Kidney epithelial cell (primary cell): Measurements from ENCODE around the gene BUD31. TPM values are rescaled to one million over a fixed set of nuclear protein-coding genes. Genes with fewer than 3 reads are reported as not detected.

Experiments
- DNase-seq: peaks from one replicate; pipeline ENCODE4 v3.0.0-alpha.2; 2010; ENCODE audit warnings: low read depth
- H3K27me3 ChIP-seq: 2 replicates; pipeline ENCODE4 v1.6.0; 2011; ENCODE audit warnings: low read length; ENCODE audit not compliant: control insufficient read depth, insufficient read depth
- H3K36me3 ChIP-seq: 2 replicates; pipeline ENCODE4 v1.5.1; 2011; ENCODE audit warnings: low read length; ENCODE audit not compliant: control insufficient read depth, insufficient read depth
- H3K4me3 ChIP-seq: 2 replicates; pipeline ENCODE4 v1.5.1; 2011; ENCODE audit warnings: low read depth, mild to moderate bottlenecking, control low read depth, low read length
- CTCF ChIP-seq: IDR thresholded peaks from 2 replicates; pipeline ENCODE4 v1.5.1; 2011; ENCODE audit warnings: mild to moderate bottlenecking, moderate library complexity, low read length, control low read depth, inconsistent platforms; ENCODE audit not compliant: insufficient read depth, poor library complexity, severe bottlenecking
- total RNA-seq: library from RNA; depleted of rRNA; stranded (reverse); fragments of >200 nt; gene quantifications from 2 replicates; pipeline ENCODE4 v1.2.3, GENCODE V29; 2015

The BUD31 gene
- total RNA-seq, 1 donor from 2014 or later, result 153 TPM

DNA sequence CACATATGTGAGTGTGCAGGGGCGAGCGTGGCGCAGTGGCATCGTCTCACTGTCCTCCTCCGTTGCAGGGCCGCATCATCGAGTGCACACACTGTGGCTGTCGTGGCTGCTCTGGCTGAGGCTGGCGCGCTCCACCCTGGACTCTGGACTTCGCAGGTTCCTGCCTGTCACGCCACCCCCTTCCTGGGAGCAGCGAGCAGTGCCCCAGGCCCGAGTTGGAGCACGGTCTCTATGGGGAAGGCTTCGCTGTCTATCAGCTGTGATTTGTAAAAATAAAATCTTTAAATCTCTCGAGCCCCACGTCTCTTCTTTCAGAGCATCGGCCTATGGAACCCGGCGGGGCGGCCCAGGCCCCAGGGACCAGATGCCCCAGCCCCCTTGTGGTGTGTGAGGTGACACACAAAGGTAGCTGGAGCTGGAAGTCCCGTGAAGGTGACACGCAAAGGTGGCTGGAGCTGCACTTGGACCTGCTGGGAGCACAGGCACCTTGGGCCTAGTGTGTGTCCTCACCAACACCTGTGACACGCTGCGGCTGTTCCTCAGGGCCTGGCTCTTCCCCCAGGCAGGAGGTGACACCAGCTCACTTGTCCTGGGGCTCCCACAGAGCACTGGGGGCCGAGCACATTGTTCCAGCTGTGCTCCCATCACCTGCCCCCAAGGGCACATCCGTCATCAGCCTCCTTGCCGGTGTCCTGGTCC is 10.7 kb downstream of the BUD31 start:
- H3K4me3 ChIP-seq, result no peak overlapping the region
- H3K27me3 ChIP-seq, result no peaks in the 10 kb centered on the region
- no peak for DNase-seq
- TF ChIP-seq CTCF, result no peak
- peaks cover 6% of the 10 kb centered on the region for H3K36me3 ChIP-seq

DNA sequence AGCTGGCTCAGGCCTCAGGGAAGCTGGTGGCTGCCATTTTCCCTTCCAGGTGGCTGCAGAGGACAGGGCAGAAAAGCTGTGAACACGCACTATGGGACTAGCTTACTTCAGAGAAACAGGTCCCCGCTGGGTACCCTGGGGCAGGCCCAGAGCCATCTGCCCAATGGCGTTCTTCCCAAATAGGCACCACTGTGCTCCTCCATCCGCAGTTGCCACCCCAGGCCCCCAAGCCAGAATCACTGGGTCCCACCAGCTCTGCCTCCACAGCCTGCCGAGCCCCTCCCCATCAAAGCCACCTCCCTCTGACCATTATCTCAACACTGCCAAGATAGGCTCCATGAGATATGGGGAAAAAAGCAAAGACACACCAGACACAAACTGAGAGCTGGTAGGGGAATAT is 11.4 kb downstream of the BUD31 start:
- Histone ChIP-seq H3K27me3 (no peaks in the 10 kb centered on the region), H3K4me3 (no peak overlapping the region), H3K36me3 (peaks cover 6% of the 10 kb centered on the region)
- TF ChIP-seq CTCF, result no peak
- DNase-seq, result no peak

DNA sequence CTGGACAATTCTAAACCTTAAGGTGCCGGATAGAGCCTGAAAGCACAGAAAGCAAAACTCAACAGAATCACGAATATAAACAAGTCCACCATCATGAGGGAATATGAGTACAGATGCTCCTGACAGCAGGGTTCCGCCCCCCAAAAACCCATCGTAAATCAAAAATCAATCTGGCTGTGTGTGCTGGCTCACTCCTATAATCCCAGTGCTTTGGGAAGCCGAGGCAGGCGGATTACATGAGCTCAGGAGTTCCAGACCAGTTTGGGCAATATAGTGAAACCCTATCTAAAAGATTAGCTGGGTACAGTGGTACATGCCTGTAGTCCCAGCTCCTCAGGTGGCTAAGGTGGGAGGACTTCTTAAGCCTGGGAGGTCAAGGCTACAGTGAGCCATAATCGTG is 12.2 kb downstream of the BUD31 start:
- DNase-seq, result no peak
- TF ChIP-seq CTCF, result no peak
- H3K4me3 ChIP-seq, result no peak overlapping the region
- H3K36me3 ChIP-seq, result peaks cover 6% of the 10 kb centered on the region
- H3K27me3 ChIP-seq, result no peaks in the 10 kb centered on the region

- no peak for TF ChIP-seq CTCF
- Histone ChIP-seq H3K27me3 (no peaks in the 10 kb centered on the region), H3K36me3 (peaks cover 6% of the 10 kb centered on the region), H3K4me3 (no peak overlapping the region)
- no peak for DNase-seq
Measured at GRCh38 chr7:99422186-99422585, 13.4 kb downstream of the BUD31 start.

- Histone ChIP-seq H3K4me3 (no peak overlapping the region), H3K27me3 (no peaks in the 10 kb centered on the region), H3K36me3 (peaks cover 5% of the 10 kb centered on the region)
- TF ChIP-seq CTCF, result no peak
- no peak for DNase-seq
Measured at GRCh38 chr7:99422625-99423024, 13.9 kb downstream of the BUD31 start.
